Retinal pigment epithelial cell (primary cell): ENCODE data around the gene BCL2.

Experiments used
- DNase-seq: peaks from one replicate; pipeline ENCODE4 v3.0.0-alpha.2; 2010; ENCODE audit warnings: low read depth
- H3K4me3 ChIP-seq: 2 replicates; pipeline ENCODE4 v1.5.1; 2011; ENCODE audit warnings: mild to moderate bottlenecking, low read length, control low read depth, moderate library complexity
- CTCF ChIP-seq: conservative IDR thresholded peaks from 2 replicates; pipeline ENCODE4 v1.5.1; 2011; ENCODE audit warnings: low read depth, low read length, control low read depth, inconsistent platforms

The BCL2 gene

GRCh38 chr18:63112706-63113105 lies 206.9 kb downstream of the BCL2 start:
- no peak for TF ChIP-seq CTCF
- no peak overlapping the region for H3K4me3 ChIP-seq
- DNase-seq: no peak

GRCh38 chr18:63111671-63112402 lies 207.7 kb downstream of the BCL2 start:
- no peak overlapping the region for H3K4me3 ChIP-seq
- no peak for DNase-seq
- TF ChIP-seq CTCF: no peak

- no peak for TF ChIP-seq CTCF
These were observed 209.8 kb downstream of the BCL2 start for GRCh38 chr18:63109802-63110201.

GRCh38 chr18:63109022-63109421 lies 210.5 kb downstream of the BCL2 start:
- TF ChIP-seq CTCF: no peak
- no peak for DNase-seq
- no peak overlapping the region for H3K4me3 ChIP-seq

More at GRCh38 chr18:63109802-63110201, 209.8 kb downstream of the BCL2 start:
- H3K4me3 ChIP-seq: no peak overlapping the region
- no peak for DNase-seq

GRCh38 chr18:63107931-63108330 lies 211.6 kb downstream of the BCL2 start:
- DNase-seq: no peak
- no peak overlapping the region for H3K4me3 ChIP-seq
- TF ChIP-seq CTCF: no peak

- no peak overlapping the region for H3K4me3 ChIP-seq
- no peak for DNase-seq
- no peak for TF ChIP-seq CTCF
These were observed 212.3 kb downstream of the BCL2 start for GRCh38 chr18:63107171-63107845.

- TF ChIP-seq CTCF: no peak
- no peak for DNase-seq
- H3K4me3 ChIP-seq: no peak overlapping the region
These were observed 212.8 kb downstream of the BCL2 start for GRCh38 chr18:63106727-63107126.
